ENCODE data around the gene ARHGAP30.

DNA sequence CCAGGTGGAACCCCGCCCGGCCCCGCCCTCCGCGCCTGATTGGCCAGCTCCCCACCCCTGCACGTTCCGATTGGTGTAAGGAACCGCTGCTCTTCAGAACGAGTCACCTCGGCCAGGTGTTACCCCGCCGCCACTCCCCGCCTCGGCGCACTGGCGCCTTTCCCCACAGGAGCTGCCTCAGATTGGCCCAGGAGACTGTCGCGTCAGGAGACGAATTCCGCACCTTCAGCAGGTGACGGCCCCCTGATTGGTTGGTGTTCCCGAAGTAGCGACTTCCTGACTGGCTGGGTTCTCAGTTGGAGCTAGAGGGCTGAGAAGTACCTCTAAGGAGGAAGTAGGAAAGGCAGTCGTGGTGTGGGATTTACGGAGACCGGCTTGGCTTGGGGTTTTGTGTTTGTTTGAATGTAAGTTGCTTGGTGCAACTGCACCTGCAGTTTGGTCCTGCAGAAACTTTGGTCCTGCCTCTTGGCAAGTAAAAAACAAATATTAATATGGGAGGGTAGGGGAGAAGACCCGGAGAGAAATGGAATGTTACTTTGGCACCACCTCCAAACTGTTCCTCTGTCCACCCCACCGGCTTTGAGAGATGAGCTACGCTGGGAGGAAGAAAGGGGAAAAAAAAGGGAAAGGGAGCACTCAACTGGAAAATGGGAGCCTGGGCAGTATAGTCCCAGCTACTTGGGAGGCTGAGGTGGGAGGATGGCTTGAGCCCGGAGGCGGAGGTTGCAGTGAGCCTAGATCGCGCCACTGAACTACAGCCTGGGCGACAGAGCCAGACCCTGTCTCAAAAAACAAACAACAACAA is 48.3 kb downstream of the ARHGAP30 start:
- TF ChIP-seq, protein P1, sequence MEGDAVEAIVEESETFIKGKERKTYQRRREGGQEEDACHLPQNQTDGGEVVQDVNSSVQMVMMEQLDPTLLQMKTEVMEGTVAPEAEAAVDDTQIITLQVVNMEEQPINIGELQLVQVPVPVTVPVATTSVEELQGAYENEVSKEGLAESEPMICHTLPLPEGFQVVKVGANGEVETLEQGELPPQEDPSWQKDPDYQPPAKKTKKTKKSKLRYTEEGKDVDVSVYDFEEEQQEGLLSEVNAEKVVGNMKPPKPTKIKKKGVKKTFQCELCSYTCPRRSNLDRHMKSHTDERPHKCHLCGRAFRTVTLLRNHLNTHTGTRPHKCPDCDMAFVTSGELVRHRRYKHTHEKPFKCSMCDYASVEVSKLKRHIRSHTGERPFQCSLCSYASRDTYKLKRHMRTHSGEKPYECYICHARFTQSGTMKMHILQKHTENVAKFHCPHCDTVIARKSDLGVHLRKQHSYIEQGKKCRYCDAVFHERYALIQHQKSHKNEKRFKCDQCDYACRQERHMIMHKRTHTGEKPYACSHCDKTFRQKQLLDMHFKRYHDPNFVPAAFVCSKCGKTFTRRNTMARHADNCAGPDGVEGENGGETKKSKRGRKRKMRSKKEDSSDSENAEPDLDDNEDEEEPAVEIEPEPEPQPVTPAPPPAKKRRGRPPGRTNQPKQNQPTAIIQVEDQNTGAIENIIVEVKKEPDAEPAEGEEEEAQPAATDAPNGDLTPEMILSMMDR (IDR thresholded peaks at IDR 0.05): peak in 2 of 4 experiments; percentile 4 to 6
- peak; percentile 96 for TF ChIP-seq POLR2AphosphoS5 (IDR thresholded peaks at IDR 0.05)
- peak; percentile 75 for TF ChIP-seq POLR2A (IDR thresholded peaks at IDR 0.05)

All from prostate gland (tissue), 2 donors.